PC-9 (cell line): ENCODE results near the gene PHLDA3. TPM values are rescaled to one million over a fixed set of nuclear protein-coding genes. Genes with fewer than 3 reads are reported as not detected.

Experiments used
- BruUV-seq: library from RNA; stranded (reverse); fragments of 400-500 nt; replicated peaks from 2 replicates; lab custom pipeline; 2021; lab: Mats Ljungman, UMichigan
- CTCF ChIA-PET: fragments of 300-600 bp; sonication (Branson Sonifier 250); formaldehyde crosslinking; loops from one replicate; lab custom pipeline; 2022; ENCODE audit warnings: antibody characterized with exemption; lab: Charles Lee
- POLR2A ChIA-PET: fragments of 300-600 bp; sonication (Branson Sonifier 250); formaldehyde crosslinking; loops from one replicate; lab custom pipeline; 2022; ENCODE audit warnings: antibody characterized with exemption; ENCODE audit not compliant: unreplicated experiment; lab: Charles Lee
- DNase-seq, 2 experiments: peaks; one replicate each; pipeline versions ENCODE4 v3.0.0 to v3.0.0-alpha.2; 2015 to 2022; ENCODE audit warnings: mixed read lengths in 1 of 2
- H2AFZ ChIP-seq: fragments of 200-600 bp; sonication (generic); 2 replicates; pipeline ENCODE4 v1.8.1; 2017; ENCODE audit warnings: antibody characterized with exemption
- H3F3A ChIP-seq: fragments of 200-600 bp; sonication (generic); 2 replicates; pipeline ENCODE4 v1.8.1; 2017; ENCODE audit warnings: antibody characterized with exemption, mild to moderate bottlenecking, low read depth; ENCODE audit not compliant: insufficient read depth
- H3K27ac ChIP-seq: fragments of 200-600 bp; sonication (generic); 2 replicates; pipeline ENCODE4 v1.6.1; 2016; ENCODE audit warnings: mixed run types
- H3K27me3 ChIP-seq: fragments of 200-600 bp; sonication (generic); 2 replicates; pipeline ENCODE4 v1.6.1; 2016; ENCODE audit warnings: low read depth, mixed run types; ENCODE audit not compliant: insufficient read depth
- H3K36me3 ChIP-seq: fragments of 200-600 bp; sonication (generic); 2 replicates; pipeline ENCODE4 v1.6.1; 2016; ENCODE audit warnings: low read depth, mixed run types
- H3K4me1 ChIP-seq: fragments of 200-600 bp; sonication (generic); replicated peaks from 2 replicates; pipeline ENCODE4 v1.6.1; 2016; ENCODE audit warnings: mixed run types; ENCODE audit not compliant: insufficient read depth
- H3K4me2 ChIP-seq: fragments of 200-600 bp; sonication (generic); 2 replicates; pipeline ENCODE4 v1.6.1; 2017; ENCODE audit warnings: mixed run types
- H3K4me3 ChIP-seq: fragments of 200-600 bp; sonication (generic); 2 replicates; pipeline ENCODE4 v1.6.1; 2016; ENCODE audit warnings: mixed run types
- H3K79me2 ChIP-seq: fragments of 200-600 bp; sonication (generic); 2 replicates; pipeline ENCODE4 v1.6.1; 2017; ENCODE audit warnings: low read depth, mixed run types
- H3K9me2 ChIP-seq: fragments of 200-600 bp; sonication (generic); 2 replicates; pipeline ENCODE4 v1.8.1; 2017; ENCODE audit warnings: mild to moderate bottlenecking; ENCODE audit not compliant: insufficient read depth
- H3K9me3 ChIP-seq: fragments of 200-600 bp; sonication (generic); 2 replicates; pipeline ENCODE4 v1.8.1; 2016; ENCODE audit warnings: low read depth; ENCODE audit not compliant: insufficient read depth
- H4K20me1 ChIP-seq: fragments of 200-600 bp; sonication (generic); 2 replicates; pipeline ENCODE4 v1.8.1; 2017; ENCODE audit not compliant: insufficient read depth
- CTCF ChIP-seq: fragments of 200-600 bp; sonication (generic); conservative IDR thresholded peaks from 2 replicates; pipeline ENCODE4 v1.6.1; 2017; ENCODE audit warnings: mixed run types, antibody characterized with exemption, mild to moderate bottlenecking, moderate library complexity
- EZH2 ChIP-seq: fragments of 200-600 bp; sonication (generic); IDR thresholded peaks from 2 replicates; pipeline ENCODE4 v1.8.0; 2017; ENCODE audit warnings: antibody characterized with exemption, low read depth
- intact Hi-C: fragments of 100-400 bp; cut with micrococcal nuclease; formaldehyde crosslinking; loops from one replicate; pipeline ENCODE4 v1.10.0; 2022; ENCODE audit not compliant: unreplicated experiment
- total RNA-seq: library from RNA; stranded (reverse); gene quantifications from 2 replicates; pipeline ENCODE4 v1.2.3, GENCODE V29; 2021

The PHLDA3 gene
- total RNA-seq, 1 experiment from 2014 or later: 31.6 TPM

DNA sequence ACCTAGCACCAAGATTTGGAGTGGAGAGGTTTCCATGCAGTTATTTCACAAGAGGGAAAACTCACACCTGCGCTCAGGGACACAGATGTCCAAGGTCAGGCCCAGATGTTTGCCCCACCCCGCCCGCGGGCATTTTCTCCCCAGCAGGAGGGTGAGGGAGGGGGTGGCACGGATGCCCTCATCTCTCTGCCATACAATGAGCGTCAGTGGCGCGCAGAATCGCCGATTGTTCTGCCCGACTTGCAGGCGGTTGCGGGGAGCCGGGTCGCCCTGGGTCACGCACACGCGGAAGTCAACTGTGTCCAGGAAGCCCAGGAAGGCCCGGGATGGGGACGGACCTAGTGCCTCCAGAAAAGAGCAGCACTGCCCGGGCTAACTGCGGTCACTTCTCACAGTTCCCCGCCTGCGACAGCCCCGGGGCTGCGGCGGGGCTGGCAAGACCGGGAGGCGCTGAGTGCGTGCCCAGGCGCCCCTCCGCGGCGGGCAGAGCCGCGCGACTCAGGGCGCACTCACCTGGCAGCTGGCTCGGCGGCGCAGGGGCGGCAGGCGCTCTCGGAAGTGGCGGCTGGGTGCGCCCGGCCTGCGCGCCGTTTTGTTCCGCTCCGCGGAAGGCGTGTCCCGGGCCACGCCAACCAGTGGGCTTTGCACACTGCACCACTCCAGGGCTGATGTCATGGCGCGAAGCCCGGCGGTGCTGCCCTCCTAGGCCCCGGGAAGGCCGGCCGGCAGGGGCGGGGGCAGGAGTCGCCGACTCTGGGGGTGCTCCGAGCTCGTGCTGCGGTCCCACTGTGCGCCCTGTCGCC lies 37.8 kb upstream of the PHLDA3 start, which contains the start of gene CSRP1:
Gene CSRP1, minus strand, starts transcription at position 567 of the 803 bp plus-strand sequence. CDS start 10,820 bp downstream, outside the sequence.
- H3F3A ChIP-seq: peaks cover 48% of the 10 kb centered on the region
- BruUV-seq: TSS peak; percentile 58
- TF ChIP-seq EZH2 (no peak), CTCF (no peak)
- H3K36me3 ChIP-seq: no peaks in the 10 kb centered on the region
- H2AFZ ChIP-seq: peak within 1 kb of the TSS; percentile 78
- H3K79me2 ChIP-seq: no peaks in the 10 kb centered on the region
- H3K4me3 ChIP-seq: peak within 1 kb of the TSS; percentile 59
- no peaks in the 10 kb centered on the region for H3K9me3 ChIP-seq
- peak in 1 of 2 experiments; percentile 64 for DNase-seq
- ChIA-PET CTCF (interaction anchor here (2.1 kb wide), 1 partner anchor 25 kb away, joined by 5 read pairs; no protein-coding TSS in a partner anchor), POLR2A (interaction anchor here (0.5 kb wide), 2 partner anchors 38 to 88 kb away, joined by 3 read pairs; partner anchors contain the start of gene PHLDA3)
- peaks cover 29% of the 10 kb centered on the region for H3K4me1 ChIP-seq
- H3K4me2 ChIP-seq: peak within 1 kb of the TSS; percentile 79
- no peaks in the 10 kb centered on the region for H4K20me1 ChIP-seq
- H3K9me2 ChIP-seq: no peaks in the 10 kb centered on the region
- no peak within 1 kb of the TSS for H3K27ac ChIP-seq
- intact Hi-C loops: loop anchor here (2.0 kb wide), 1 partner anchor 72 kb away; no protein-coding TSS in a partner anchor
- H3K27me3 ChIP-seq: no peaks in the 10 kb centered on the region

DNA sequence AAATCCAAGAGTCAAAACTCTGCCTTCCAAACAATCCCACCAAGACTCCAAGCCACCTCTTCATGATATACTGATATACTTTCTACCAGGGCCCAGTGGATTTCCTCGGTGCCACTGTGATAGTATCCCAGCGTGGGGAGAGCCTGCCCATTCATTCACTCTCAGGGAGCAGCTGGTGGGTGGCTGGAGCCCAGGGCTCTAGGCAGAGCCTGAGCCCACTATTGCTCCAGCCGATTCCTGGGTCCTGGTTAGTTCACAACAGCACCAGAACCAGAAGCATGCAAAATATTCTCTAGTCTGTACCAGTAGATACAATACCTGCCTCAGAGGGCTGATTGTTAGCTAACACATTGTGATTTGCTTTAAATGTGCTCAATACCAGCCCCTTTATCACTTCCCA lies 37.1 kb upstream of the PHLDA3 start:
- Histone ChIP-seq H3F3A (peaks cover 48% of the 10 kb centered on the region), H4K20me1 (no peaks in the 10 kb centered on the region), H3K4me3 (peak overlapping the region; percentile 59; the same call in 1 of the 2 replicates), H3K9me2 (no peaks in the 10 kb centered on the region), H3K79me2 (no peaks in the 10 kb centered on the region), H2AFZ (no peak overlapping the region), H3K36me3 (no peaks in the 10 kb centered on the region), H3K27ac (no peak overlapping the region), H3K27me3 (no peaks in the 10 kb centered on the region), H3K9me3 (no peaks in the 10 kb centered on the region), H3K4me1 (peaks cover 22% of the 10 kb centered on the region), H3K4me2 (peak overlapping the region; percentile 79)
- POLR2A ChIA-PET: no interaction called here
- no TSS peak for BruUV-seq
- CTCF ChIA-PET: interaction anchor here (2.1 kb wide), 1 partner anchor 24 kb away, joined by 5 read pairs; no protein-coding TSS in a partner anchor
- intact Hi-C loops: loop anchor here (2.0 kb wide), 1 partner anchor 71 kb away; no protein-coding TSS in a partner anchor
- TF ChIP-seq CTCF (no peak), EZH2 (no peak)
- DNase-seq: no peak

DNA sequence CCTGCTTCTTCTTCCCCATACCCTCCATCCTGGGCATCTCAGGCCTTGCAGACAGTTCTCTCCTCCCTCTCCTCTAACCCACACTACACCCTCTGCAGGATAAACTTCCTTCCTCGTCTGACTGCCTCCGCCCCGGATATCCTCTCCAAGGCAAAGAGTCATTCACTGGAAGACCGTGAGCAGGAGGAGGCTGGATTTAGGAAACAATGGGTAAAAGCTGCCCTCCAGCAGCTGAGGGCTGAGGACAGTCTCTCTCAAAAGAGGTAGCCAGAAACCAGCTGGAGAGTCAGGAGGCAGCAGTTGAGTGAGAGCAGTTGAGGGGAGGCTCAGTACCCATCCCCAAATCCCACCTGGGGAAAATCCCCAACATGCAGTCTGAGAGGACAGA lies 36.5 kb upstream of the PHLDA3 start:
- Histone ChIP-seq H3F3A (peaks cover 48% of the 10 kb centered on the region), H3K27ac (no peak overlapping the region), H3K79me2 (no peaks in the 10 kb centered on the region), H2AFZ (no peak overlapping the region), H3K9me3 (no peaks in the 10 kb centered on the region), H3K36me3 (no peaks in the 10 kb centered on the region), H3K4me2 (peak overlapping the region; percentile 79), H4K20me1 (no peaks in the 10 kb centered on the region), H3K27me3 (no peaks in the 10 kb centered on the region), H3K9me2 (no peaks in the 10 kb centered on the region), H3K4me3 (no peak overlapping the region), H3K4me1 (peaks cover 19% of the 10 kb centered on the region)
- no TSS peak for BruUV-seq
- intact Hi-C loops: no loop called here
- DNase-seq: peak in 1 of 2 experiments; percentile 17
- no peak for TF ChIP-seq CTCF
- no peak for TF ChIP-seq EZH2
- POLR2A ChIA-PET: no interaction called here
- CTCF ChIA-PET: no interaction called here
